Measurements from ENCODE around the gene SEMA5B.

Gene SEMA5B

DNA sequence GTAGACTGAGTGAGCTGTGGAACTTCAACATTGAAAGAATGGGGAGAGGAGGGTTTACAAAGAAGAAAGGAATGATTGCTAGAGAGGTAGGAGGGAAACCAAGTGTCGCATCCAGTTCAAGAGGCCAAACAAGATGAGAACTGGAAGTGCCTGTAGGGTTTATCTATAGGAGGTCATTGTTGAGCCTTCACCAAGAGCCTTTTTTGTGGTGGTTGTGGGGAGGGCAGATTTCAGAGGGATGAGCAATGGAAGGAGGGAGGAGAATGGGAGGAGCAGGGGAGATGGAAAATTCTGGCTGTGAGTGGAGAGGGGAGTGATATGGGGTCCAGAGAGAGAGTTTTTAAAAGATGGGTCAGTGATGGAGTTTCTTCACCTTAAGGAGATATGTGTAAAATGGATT, 47.8 kb upstream of the SEMA5B start (continued):
- TF ChIP-seq, protein P1, sequence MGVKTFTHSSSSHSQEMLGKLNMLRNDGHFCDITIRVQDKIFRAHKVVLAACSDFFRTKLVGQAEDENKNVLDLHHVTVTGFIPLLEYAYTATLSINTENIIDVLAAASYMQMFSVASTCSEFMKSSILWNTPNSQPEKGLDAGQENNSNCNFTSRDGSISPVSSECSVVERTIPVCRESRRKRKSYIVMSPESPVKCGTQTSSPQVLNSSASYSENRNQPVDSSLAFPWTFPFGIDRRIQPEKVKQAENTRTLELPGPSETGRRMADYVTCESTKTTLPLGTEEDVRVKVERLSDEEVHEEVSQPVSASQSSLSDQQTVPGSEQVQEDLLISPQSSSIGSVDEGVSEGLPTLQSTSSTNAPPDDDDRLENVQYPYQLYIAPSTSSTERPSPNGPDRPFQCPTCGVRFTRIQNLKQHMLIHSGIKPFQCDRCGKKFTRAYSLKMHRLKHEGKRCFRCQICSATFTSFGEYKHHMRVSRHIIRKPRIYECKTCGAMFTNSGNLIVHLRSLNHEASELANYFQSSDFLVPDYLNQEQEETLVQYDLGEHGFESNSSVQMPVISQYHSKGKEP (tag by site-specific recombination; IDR thresholded peaks at IDR 0.05), result no peak
- no peak for TF ChIP-seq TRIM28 (IDR thresholded peaks at IDR 0.05; ENCODE audit: borderline replicate concordance, low read length)
- no peak for TF ChIP-seq ZNF133 (tag by site-specific recombination; IDR thresholded peaks at IDR 0.05)
- TF ChIP-seq KLF8 (tag by site-specific recombination; IDR thresholded peaks at IDR 0.05), result no peak
- TF ChIP-seq ZNF140 (tag by site-specific recombination; IDR thresholded peaks at IDR 0.05), result no peak

DNA sequence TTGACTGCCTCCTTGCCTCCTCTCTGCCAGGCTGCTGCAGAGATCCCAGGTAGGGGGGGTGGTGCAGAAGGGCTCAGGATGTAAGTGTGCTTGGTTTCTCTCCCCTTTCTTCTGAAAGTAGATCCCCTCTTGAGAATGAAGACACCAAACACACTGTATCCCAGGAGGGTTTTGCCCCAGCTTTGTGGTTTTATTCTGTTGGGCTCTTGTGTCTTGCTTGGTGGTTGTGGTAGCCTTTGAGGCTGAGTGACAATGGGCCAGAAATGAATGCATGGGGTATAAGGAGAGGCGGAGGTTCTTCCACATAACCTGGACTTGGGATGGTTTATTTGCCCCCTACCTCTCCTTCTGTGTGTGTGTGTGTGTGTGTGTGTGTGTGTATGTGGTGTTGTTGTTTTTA, 45.0 kb upstream of the SEMA5B start:
- CTCF ChIA-PET, result interaction anchor here (0.6 kb wide), 1 partner anchor 1175 kb away, joined by 3 read pairs; no protein-coding TSS in a partner anchor
- TF ChIP-seq ZNF426 (tag by site-specific recombination; IDR thresholded peaks at IDR 0.05), result no peak
- no peak for TF ChIP-seq ZNF132 (tag by site-specific recombination; IDR thresholded peaks at IDR 0.05; ENCODE audit: borderline replicate concordance)
- TF ChIP-seq, protein P2, sequence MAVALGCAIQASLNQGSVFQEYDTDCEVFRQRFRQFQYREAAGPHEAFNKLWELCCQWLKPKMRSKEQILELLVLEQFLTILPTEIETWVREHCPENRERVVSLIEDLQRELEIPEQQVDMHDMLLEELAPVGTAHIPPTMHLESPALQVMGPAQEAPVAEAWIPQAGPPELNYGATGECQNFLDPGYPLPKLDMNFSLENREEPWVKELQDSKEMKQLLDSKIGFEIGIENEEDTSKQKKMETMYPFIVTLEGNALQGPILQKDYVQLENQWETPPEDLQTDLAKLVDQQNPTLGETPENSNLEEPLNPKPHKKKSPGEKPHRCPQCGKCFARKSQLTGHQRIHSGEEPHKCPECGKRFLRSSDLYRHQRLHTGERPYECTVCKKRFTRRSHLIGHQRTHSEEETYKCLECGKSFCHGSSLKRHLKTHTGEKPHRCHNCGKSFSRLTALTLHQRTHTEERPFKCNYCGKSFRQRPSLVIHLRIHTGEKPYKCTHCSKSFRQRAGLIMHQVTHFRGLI (tag by site-specific recombination; IDR thresholded peaks at IDR 0.05), result peak; percentile 64
- no peak for TF ChIP-seq ZNF175 (tag by site-specific recombination; IDR thresholded peaks at IDR 0.05)
- no peak for TF ChIP-seq ZNF624 (tag by site-specific recombination; IDR thresholded peaks at IDR 0.05)
- no peak for TF ChIP-seq SP7 (tag by site-specific recombination; IDR thresholded peaks at IDR 0.05)
- Histone ChIP-seq H3K4me1 (ENCODE audit: control insufficient read depth, insufficient read depth, low read length) (peaks cover 17% of the 10 kb centered on the region), H3K27ac (ENCODE audit: extremely low read depth, low read depth, low read length) (no peak overlapping the region), H3K4me3 (ENCODE audit: low read depth, low read length) (no peak overlapping the region), H3K36me3 (ENCODE audit: control insufficient read depth in 2 of 2, insufficient read depth in 1 of 2, low read length in 2 of 2) (no peaks in the 10 kb centered on the region), H3K9me3 (ENCODE audit: control insufficient read depth, insufficient read depth, low read depth, low read length) (no peaks in the 10 kb centered on the region)
- POLR2A ChIA-PET, result no interaction called here

DNA sequence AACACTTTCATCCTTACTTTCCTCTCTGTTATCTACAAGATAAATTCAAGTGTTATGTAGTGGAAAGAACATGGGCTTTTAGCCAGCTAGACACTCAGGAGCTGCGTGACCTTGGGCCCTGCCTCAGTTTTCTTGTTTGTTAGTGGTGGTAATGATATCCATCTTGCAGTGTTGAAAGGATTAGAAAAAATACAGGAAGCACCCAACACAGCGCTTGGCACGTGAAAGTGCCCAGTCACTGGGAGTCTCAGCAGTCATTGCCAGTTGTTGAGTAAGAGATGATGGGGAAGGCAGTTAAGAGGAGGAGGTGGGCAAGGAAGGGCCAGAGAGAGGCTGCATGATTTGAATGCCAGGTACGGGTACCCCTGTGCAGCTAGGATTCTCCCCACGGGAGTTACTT, 44.6 kb upstream of the SEMA5B start:
- ChIA-PET POLR2A (interaction anchor here (0.6 kb wide), 1 partner anchor 21 kb away, joined by 5 read pairs; no protein-coding TSS in a partner anchor), CTCF (interaction anchor here (0.6 kb wide), 1 partner anchor 1174 kb away, joined by 3 read pairs; no protein-coding TSS in a partner anchor)
- Histone ChIP-seq H3K9me3 (ENCODE audit: control insufficient read depth, insufficient read depth, low read depth, low read length) (no peaks in the 10 kb centered on the region), H3K36me3 (ENCODE audit: control insufficient read depth in 2 of 2, insufficient read depth in 1 of 2, low read length in 2 of 2) (no peaks in the 10 kb centered on the region), H3K4me1 (ENCODE audit: control insufficient read depth, insufficient read depth, low read length) (peaks cover 17% of the 10 kb centered on the region), H3K27ac (ENCODE audit: extremely low read depth, low read depth, low read length) (no peak overlapping the region), H3K4me3 (ENCODE audit: low read depth, low read length) (no peak overlapping the region)
- TF ChIP-seq ZNF138 (tag by site-specific recombination; IDR thresholded peaks at IDR 0.05; ENCODE audit: borderline replicate concordance) (no peak), MEIS1 (CRISPR knock-in tag; IDR thresholded peaks at IDR 0.05; ENCODE audit: borderline replicate concordance) (no peak), ZNF394 (tag by site-specific recombination; IDR thresholded peaks at IDR 0.05; ENCODE audit: borderline replicate concordance) (no peak), OSR2 (tag by site-specific recombination; IDR thresholded peaks at IDR 0.05) (peak; percentile 31; the same call in 1 of the 2 replicates)

DNA sequence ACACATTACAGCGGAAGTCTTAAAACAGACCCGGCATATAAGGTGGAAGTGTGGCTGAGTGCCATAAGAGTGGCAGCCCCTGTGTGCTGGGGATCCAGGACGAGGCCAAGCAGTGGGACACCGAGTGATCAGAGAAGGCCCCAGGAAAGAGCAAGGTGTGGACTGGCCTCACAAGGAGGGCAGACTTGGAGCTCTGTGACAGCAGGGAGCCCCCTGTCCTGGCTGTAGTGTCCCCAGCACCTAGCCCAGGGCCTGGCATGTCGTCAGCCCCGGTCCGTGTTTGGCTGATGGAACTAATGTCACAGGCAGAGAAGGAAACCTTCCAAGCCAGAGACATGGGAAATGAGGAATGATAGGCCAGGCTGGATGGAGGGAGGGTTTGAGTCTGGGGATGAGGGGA, 44.0 kb upstream of the SEMA5B start:
- Histone ChIP-seq H3K9me3 (ENCODE audit: control insufficient read depth, insufficient read depth, low read depth, low read length) (no peaks in the 10 kb centered on the region), H3K36me3 (ENCODE audit: control insufficient read depth in 2 of 2, insufficient read depth in 1 of 2, low read length in 2 of 2) (no peaks in the 10 kb centered on the region), H3K4me1 (ENCODE audit: control insufficient read depth, insufficient read depth, low read length) (peaks cover 13% of the 10 kb centered on the region), H3K4me3 (ENCODE audit: low read depth, low read length) (no peak overlapping the region), H3K27ac (ENCODE audit: extremely low read depth, low read depth, low read length) (no peak overlapping the region)
- ChIA-PET POLR2A (interaction anchor here (0.6 kb wide), 1 partner anchor 21 kb away, joined by 5 read pairs; no protein-coding TSS in a partner anchor), CTCF (no interaction called here)
- TF ChIP-seq, protein P3, sequence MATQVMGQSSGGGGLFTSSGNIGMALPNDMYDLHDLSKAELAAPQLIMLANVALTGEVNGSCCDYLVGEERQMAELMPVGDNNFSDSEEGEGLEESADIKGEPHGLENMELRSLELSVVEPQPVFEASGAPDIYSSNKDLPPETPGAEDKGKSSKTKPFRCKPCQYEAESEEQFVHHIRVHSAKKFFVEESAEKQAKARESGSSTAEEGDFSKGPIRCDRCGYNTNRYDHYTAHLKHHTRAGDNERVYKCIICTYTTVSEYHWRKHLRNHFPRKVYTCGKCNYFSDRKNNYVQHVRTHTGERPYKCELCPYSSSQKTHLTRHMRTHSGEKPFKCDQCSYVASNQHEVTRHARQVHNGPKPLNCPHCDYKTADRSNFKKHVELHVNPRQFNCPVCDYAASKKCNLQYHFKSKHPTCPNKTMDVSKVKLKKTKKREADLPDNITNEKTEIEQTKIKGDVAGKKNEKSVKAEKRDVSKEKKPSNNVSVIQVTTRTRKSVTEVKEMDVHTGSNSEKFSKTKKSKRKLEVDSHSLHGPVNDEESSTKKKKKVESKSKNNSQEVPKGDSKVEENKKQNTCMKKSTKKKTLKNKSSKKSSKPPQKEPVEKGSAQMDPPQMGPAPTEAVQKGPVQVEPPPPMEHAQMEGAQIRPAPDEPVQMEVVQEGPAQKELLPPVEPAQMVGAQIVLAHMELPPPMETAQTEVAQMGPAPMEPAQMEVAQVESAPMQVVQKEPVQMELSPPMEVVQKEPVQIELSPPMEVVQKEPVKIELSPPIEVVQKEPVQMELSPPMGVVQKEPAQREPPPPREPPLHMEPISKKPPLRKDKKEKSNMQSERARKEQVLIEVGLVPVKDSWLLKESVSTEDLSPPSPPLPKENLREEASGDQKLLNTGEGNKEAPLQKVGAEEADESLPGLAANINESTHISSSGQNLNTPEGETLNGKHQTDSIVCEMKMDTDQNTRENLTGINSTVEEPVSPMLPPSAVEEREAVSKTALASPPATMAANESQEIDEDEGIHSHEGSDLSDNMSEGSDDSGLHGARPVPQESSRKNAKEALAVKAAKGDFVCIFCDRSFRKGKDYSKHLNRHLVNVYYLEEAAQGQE (tag by site-specific recombination; IDR thresholded peaks at IDR 0.05), result no peak
- TF ChIP-seq ZBTB17 (tag by site-specific recombination; IDR thresholded peaks at IDR 0.05), result peak; percentile 34; the same call in 1 of the 2 replicates

Data from HEK293 (cell line).